HG03025 (cell line): ENCODE data around the gene BNC1.
"Not testable (repeated sequence)": the region's sequence is repeated elsewhere in the genome, so short reads cannot be mapped to it uniquely, and the experiment has no call there.

Source experiments
- ATAC-seq: cut with Tn5 transposase; IDR thresholded peaks from one replicate; pipeline ENCODE4 v1.9.1; 2021; ENCODE audit warnings: mild to moderate bottlenecking, moderate library complexity; ENCODE audit not compliant: unreplicated experiment, low FRiP score

The BNC1 gene

GRCh38 chr15:83262594-83263315 is 21.7 kb downstream of the BNC1 start:
- ATAC-seq: no peak

- ATAC-seq: not testable (repeated sequence)
Observed at GRCh38 chr15:83262181-83262580, 22.3 kb downstream of the BNC1 start.

- no peak for ATAC-seq
Observed at GRCh38 chr15:83250781-83251180, 33.7 kb downstream of the BNC1 start.

- no peak for ATAC-seq
Observed at GRCh38 chr15:83249030-83249343, 35.5 kb downstream of the BNC1 start.

- no peak for ATAC-seq
Observed at GRCh38 chr15:83248151-83249029, 36.1 kb downstream of the BNC1 start.

- ATAC-seq: no peak
Observed at GRCh38 chr15:83243634-83244033, 40.8 kb downstream of the BNC1 start.

- no peak for ATAC-seq
Observed at GRCh38 chr15:83230242-83230641, 54.2 kb downstream of the BNC1 start.

GRCh38 chr15:83225449-83225848 is 59.0 kb downstream of the BNC1 start:
- ATAC-seq: no peak

- ATAC-seq: not testable (repeated sequence)
Observed at GRCh38 chr15:83221781-83222180, 62.7 kb downstream of the BNC1 start.

- ATAC-seq: no peak
Observed at GRCh38 chr15:83219026-83219425, 65.4 kb downstream of the BNC1 start.

GRCh38 chr15:83215306-83215705 is 69.2 kb downstream of the BNC1 start:
- no peak for ATAC-seq

GRCh38 chr15:83210619-83211018 is 73.8 kb downstream of the BNC1 start:
- no peak for ATAC-seq

- no peak for ATAC-seq
Observed at GRCh38 chr15:83209333-83209732, 75.1 kb downstream of the BNC1 start.

- ATAC-seq: no peak
Observed at GRCh38 chr15:83208367-83208661, 76.2 kb downstream of the BNC1 start.

- no peak for ATAC-seq
Observed at GRCh38 chr15:83207660-83208366, 76.7 kb downstream of the BNC1 start, which contains the start of gene HDGFL3. HDGFL3 (minus strand) TSS chr15:83207823; CDS start chr15:83207414, 409 bp downstream.

- ATAC-seq: no peak
Observed at GRCh38 chr15:83207009-83207659, 77.3 kb downstream of the BNC1 start.

- ATAC-seq: no peak
Observed at GRCh38 chr15:83206526-83207008, 77.9 kb downstream of the BNC1 start.
